ENCODE data around the gene SPATA31C2. TPM values are rescaled to one million over a fixed set of nuclear protein-coding genes. Genes with fewer than 3 reads are reported as not detected.

SPATA31C2 gene
- total RNA-seq, 1 donor from 2014 or later: not detected

DNA sequence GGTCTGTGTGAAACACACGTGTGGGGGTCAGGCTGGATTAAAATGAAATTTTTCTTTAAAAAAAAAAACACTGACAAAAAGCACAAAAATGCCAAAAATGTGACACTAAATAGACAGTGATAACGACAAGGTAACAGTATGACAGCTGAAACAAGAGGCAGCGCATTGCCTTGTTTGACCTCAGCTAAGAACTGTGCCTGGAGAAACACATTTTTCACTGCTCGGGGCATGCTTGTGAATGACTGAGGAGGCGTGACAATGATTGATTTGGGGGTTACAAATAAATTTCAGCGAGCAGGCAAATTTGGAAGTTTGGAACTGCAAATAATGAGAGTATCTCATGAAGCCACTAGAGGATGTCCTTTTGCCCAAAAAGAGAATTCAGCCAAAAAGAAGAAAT lies 44.2 kb upstream of the SPATA31C2 start:
- DNase-seq (ENCODE audit: extremely low spot score, unreplicated experiment): no peak
- Mint-ChIP-seq H3K27me3 (peaks cover 29% of the 10 kb centered on the region), H3K36me3 (no peaks in the 10 kb centered on the region), H3K4me3 (no peak overlapping the region), H3K9me3 (peaks cover 2% of the 10 kb centered on the region), H3K27ac (no peak overlapping the region), H3K4me1 (ENCODE audit: unreplicated experiment) (peaks cover 9% of the 10 kb centered on the region)
- no peak for TF ChIP-seq CTCF (conservative IDR thresholded peaks at IDR 0.05)

- H3K36me3 Mint-ChIP-seq: no peaks in the 10 kb centered on the region
- H3K4me1 Mint-ChIP-seq (ENCODE audit: unreplicated experiment): peaks cover 9% of the 10 kb centered on the region
- DNase-seq (ENCODE audit: extremely low spot score, unreplicated experiment): no peak
- no peak for TF ChIP-seq CTCF (conservative IDR thresholded peaks at IDR 0.05)
- peaks cover 34% of the 10 kb centered on the region for H3K27me3 Mint-ChIP-seq
- H3K27ac Mint-ChIP-seq: peak overlapping the region; percentile 65
- no peak overlapping the region for H3K4me3 Mint-ChIP-seq
- peaks cover 9% of the 10 kb centered on the region for H3K9me3 Mint-ChIP-seq
These were observed 41.9 kb upstream of the SPATA31C2 start for GRCh38 chr9:88180081-88180765.

DNA sequence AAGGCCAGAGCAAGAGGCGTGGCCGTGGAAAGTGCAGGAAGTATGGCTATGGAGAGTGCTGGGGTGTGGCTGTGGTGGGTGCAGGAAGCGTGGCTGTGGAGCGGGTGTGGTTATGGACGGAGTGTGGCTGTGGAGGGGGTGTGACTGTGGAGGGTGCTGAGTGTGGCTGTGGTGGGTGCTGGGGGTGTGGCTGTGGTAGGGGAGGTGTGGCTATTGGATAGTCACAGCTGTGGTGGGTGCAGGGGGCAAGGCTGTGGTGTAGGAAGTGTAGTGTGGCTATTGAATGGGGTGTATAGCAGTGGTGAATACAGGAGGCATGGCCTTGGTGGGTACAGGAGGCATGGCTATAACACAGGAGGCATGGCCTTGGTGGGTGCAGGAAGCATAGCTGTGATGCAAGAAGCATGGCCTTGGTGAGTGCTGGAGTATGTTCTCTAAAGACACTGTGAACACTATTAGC lies 40.8 kb upstream of the SPATA31C2 start:
- H3K27ac Mint-ChIP-seq: no peak overlapping the region
- peaks cover 34% of the 10 kb centered on the region for H3K27me3 Mint-ChIP-seq
- H3K9me3 Mint-ChIP-seq: peaks cover 9% of the 10 kb centered on the region
- no peak overlapping the region for H3K4me3 Mint-ChIP-seq
- DNase-seq (ENCODE audit: extremely low spot score, unreplicated experiment): no peak
- no peaks in the 10 kb centered on the region for H3K36me3 Mint-ChIP-seq
- H3K4me1 Mint-ChIP-seq (ENCODE audit: unreplicated experiment): peaks cover 9% of the 10 kb centered on the region
- no peak for TF ChIP-seq CTCF (conservative IDR thresholded peaks at IDR 0.05)

DNA sequence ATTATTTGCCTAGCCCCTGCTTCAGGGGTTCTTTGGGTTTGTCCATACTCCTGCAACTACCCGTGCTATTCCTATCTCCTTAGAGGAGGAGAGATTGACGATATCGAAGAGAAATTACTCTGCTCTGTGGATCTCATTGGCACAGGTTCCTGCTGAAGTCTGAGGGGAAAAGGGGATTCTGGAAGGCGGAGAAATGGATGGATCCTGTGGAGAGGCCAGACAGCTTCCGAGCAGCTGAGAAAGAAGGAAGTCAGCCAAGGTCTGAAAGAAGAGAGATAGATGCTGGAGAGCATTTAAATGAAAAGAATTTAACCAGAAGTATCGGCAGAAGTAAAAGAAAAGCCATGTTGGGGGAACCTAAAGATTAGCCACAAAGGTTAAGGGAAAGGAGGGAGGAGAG lies 40.4 kb upstream of the SPATA31C2 start:
- no peak for TF ChIP-seq CTCF (conservative IDR thresholded peaks at IDR 0.05)
- Mint-ChIP-seq H3K9me3 (peaks cover 9% of the 10 kb centered on the region), H3K36me3 (no peaks in the 10 kb centered on the region), H3K27me3 (peaks cover 34% of the 10 kb centered on the region), H3K4me1 (ENCODE audit: unreplicated experiment) (peaks cover 9% of the 10 kb centered on the region), H3K27ac (no peak overlapping the region), H3K4me3 (no peak overlapping the region)
- DNase-seq (ENCODE audit: extremely low spot score, unreplicated experiment): no peak

- Mint-ChIP-seq H3K27me3 (peaks cover 26% of the 10 kb centered on the region), H3K27ac (no peak overlapping the region), H3K9me3 (peaks cover 9% of the 10 kb centered on the region), H3K36me3 (no peaks in the 10 kb centered on the region), H3K4me1 (ENCODE audit: unreplicated experiment) (peaks cover under 1% of the 10 kb centered on the region), H3K4me3 (no peak overlapping the region)
- no peak for DNase-seq (ENCODE audit: extremely low spot score, unreplicated experiment)
- TF ChIP-seq CTCF (conservative IDR thresholded peaks at IDR 0.05): no peak
These were observed 39.1 kb upstream of the SPATA31C2 start for GRCh38 chr9:88177371-88177770.

Data from type B pancreatic cell (in vitro differentiated cells).